HG03066 (cell line): ENCODE data around the gene TSHZ1.

ENCODE experiments used
- ATAC-seq: cut with Tn5 transposase; IDR thresholded peaks from one replicate; pipeline ENCODE4 v1.9.1; 2021; ENCODE audit warnings: low read depth; ENCODE audit not compliant: unreplicated experiment

TSHZ1 gene

GRCh38 chr18:75210274-75211001, at the start of gene TSHZ1:
Gene TSHZ1, plus strand, starts transcription at chr18:75210797. Its CDS starts 1,080 bp downstream, at chr18:75211877.
- ATAC-seq: peak; percentile 36

GRCh38 chr18:75161256-75162028, 49.2 kb upstream of the TSHZ1 start:
- no peak for ATAC-seq

- ATAC-seq: no peak
Measured at GRCh38 chr18:75162467-75162866, 48.1 kb upstream of the TSHZ1 start.

GRCh38 chr18:75162978-75163377, 47.6 kb upstream of the TSHZ1 start:
- ATAC-seq: no peak

- no peak for ATAC-seq
Measured at GRCh38 chr18:75163736-75164135, 46.9 kb upstream of the TSHZ1 start.

GRCh38 chr18:75164479-75164878, 46.1 kb upstream of the TSHZ1 start:
- ATAC-seq: no peak

- ATAC-seq: no peak
Measured at GRCh38 chr18:75165926-75166325, 44.7 kb upstream of the TSHZ1 start.

GRCh38 chr18:75167137-75167536, 43.5 kb upstream of the TSHZ1 start:
- no peak for ATAC-seq

GRCh38 chr18:75167759-75168618, 42.6 kb upstream of the TSHZ1 start:
- ATAC-seq: no peak

- no peak for ATAC-seq
Measured at GRCh38 chr18:75168619-75169018, 42.0 kb upstream of the TSHZ1 start.

- ATAC-seq: no peak
Measured at GRCh38 chr18:75169411-75169810, 41.2 kb upstream of the TSHZ1 start.

GRCh38 chr18:75170022-75170789, 40.4 kb upstream of the TSHZ1 start:
- ATAC-seq: no peak

GRCh38 chr18:75170916-75171315, 39.7 kb upstream of the TSHZ1 start:
- ATAC-seq: no peak

GRCh38 chr18:75172299-75173124, 38.1 kb upstream of the TSHZ1 start:
- ATAC-seq: peak; percentile 7

GRCh38 chr18:75173125-75173432, 37.5 kb upstream of the TSHZ1 start:
- ATAC-seq: peak; percentile 99

- no peak for ATAC-seq
Measured at GRCh38 chr18:75173738-75174137, 36.9 kb upstream of the TSHZ1 start.

- ATAC-seq: no peak
Measured at GRCh38 chr18:75176849-75177248, 33.7 kb upstream of the TSHZ1 start.

- no peak for ATAC-seq
Measured at GRCh38 chr18:75178376-75178775, 32.2 kb upstream of the TSHZ1 start.

GRCh38 chr18:75179819-75180600, 30.6 kb upstream of the TSHZ1 start:
- no peak for ATAC-seq
